ENCODE measurements around the gene TDRD10.

TDRD10 gene

GRCh38 chr1:154502066-154502743, at the start of gene TDRD10, which contains the start of gene SHE:
TDRD10 (plus strand) TSS chr1:154502219; CDS start chr1:154506904, 4,685 bp downstream.
SHE (minus strand) TSS chr1:154502412; CDS start chr1:154502026, 386 bp downstream.
- H3K4me3 ChIP-seq (ENCODE audit: control insufficient read depth, low read depth, low read length), result no peak within 1 kb of the TSS
- TF ChIP-seq, protein P1, sequence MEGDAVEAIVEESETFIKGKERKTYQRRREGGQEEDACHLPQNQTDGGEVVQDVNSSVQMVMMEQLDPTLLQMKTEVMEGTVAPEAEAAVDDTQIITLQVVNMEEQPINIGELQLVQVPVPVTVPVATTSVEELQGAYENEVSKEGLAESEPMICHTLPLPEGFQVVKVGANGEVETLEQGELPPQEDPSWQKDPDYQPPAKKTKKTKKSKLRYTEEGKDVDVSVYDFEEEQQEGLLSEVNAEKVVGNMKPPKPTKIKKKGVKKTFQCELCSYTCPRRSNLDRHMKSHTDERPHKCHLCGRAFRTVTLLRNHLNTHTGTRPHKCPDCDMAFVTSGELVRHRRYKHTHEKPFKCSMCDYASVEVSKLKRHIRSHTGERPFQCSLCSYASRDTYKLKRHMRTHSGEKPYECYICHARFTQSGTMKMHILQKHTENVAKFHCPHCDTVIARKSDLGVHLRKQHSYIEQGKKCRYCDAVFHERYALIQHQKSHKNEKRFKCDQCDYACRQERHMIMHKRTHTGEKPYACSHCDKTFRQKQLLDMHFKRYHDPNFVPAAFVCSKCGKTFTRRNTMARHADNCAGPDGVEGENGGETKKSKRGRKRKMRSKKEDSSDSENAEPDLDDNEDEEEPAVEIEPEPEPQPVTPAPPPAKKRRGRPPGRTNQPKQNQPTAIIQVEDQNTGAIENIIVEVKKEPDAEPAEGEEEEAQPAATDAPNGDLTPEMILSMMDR (conservative IDR thresholded peaks at IDR 0.05; ENCODE audit: control insufficient read depth, insufficient read depth, low read depth, low read length), result no peak
- DNase-seq (ENCODE audit: low read depth), result no peak

- peak; percentile 38 for DNase-seq (ENCODE audit: low read depth)
- H3K4me3 ChIP-seq (ENCODE audit: control insufficient read depth, low read depth, low read length), result peak overlapping the region; percentile 1
- TF ChIP-seq, protein P1 (conservative IDR thresholded peaks at IDR 0.05; ENCODE audit: control insufficient read depth, insufficient read depth, low read depth, low read length), result no peak
Observed at GRCh38 chr1:154453161-154453560, 48.9 kb upstream of the TDRD10 start.

GRCh38 chr1:154453574-154454352, 48.3 kb upstream of the TDRD10 start:
- peak overlapping the region; percentile 1 for H3K4me3 ChIP-seq (ENCODE audit: control insufficient read depth, low read depth, low read length)
- TF ChIP-seq, protein P1 (conservative IDR thresholded peaks at IDR 0.05; ENCODE audit: control insufficient read depth, insufficient read depth, low read depth, low read length), result no peak
- DNase-seq (ENCODE audit: low read depth), result peak; percentile 80

DNA sequence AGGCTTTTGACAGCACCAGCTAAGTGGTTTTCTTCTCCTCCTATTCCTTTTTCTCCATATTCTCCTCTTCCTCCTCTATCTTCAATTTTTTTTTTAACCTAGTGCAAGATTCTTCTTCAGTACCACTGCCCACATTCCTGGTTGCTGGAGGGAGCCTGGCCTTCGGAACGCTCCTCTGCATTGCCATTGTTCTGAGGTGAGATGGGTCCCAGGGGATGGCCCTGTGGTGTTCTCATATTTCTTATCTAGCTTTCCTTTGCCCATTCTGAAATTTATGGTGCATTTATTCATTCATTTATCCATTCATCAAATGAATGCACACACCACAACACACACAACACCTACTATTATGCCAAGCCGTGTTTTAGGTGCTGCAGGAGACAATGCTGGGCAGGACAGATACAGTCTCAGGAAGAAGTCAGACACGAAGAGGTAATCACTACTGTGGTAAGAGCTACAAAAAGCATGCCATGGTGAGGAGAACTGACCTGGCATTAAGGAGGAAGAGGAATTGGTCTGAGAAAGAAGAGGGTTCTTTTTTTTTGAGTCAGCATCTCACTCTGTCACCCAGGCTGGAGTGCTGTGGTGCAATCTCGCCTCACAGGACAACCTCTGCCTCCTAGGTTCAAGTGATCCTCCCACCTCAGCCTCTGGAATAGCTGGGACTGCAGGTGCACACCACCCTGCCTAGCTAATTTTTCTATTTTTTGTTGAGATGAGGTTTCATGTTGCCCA, 47.5 kb upstream of the TDRD10 start:
- no peak overlapping the region for H3K4me3 ChIP-seq (ENCODE audit: control insufficient read depth, low read depth, low read length)
- TF ChIP-seq, protein P1 (conservative IDR thresholded peaks at IDR 0.05; ENCODE audit: control insufficient read depth, insufficient read depth, low read depth, low read length), result no peak
- DNase-seq (ENCODE audit: low read depth), result no peak

DNA sequence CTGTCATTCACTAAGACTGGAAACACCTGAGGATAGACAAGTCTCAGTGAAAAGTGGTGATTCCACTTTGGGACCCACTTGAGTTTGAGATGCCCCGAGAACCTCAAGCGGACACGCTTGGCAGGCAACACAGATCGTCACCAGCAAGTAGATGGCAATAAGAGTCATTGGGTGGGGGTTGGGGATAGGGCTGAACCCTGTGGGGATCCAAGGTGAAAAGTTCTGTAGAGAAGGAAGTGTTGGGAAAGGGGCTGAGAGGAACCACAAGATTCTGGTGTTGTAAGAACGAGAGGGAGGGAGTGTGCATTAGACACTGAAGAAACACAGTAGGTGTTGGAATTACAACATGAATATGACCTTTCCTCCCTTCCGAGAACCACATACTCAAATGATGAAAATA, 45.4 kb upstream of the TDRD10 start:
- DNase-seq (ENCODE audit: low read depth), result no peak
- TF ChIP-seq, protein P1 (conservative IDR thresholded peaks at IDR 0.05; ENCODE audit: control insufficient read depth, insufficient read depth, low read depth, low read length), result no peak
- H3K4me3 ChIP-seq (ENCODE audit: control insufficient read depth, low read depth, low read length), result no peak overlapping the region

- no peak for DNase-seq (ENCODE audit: low read depth)
- H3K4me3 ChIP-seq (ENCODE audit: control insufficient read depth, low read depth, low read length), result no peak overlapping the region
- TF ChIP-seq, protein P1 (conservative IDR thresholded peaks at IDR 0.05; ENCODE audit: control insufficient read depth, insufficient read depth, low read depth, low read length), result no peak
Observed at GRCh38 chr1:154459080-154459479, 42.9 kb upstream of the TDRD10 start.

All from fibroblast of mammary gland (primary cell).